IPS DF 6.9 (cell line): ENCODE results near the gene NBPF6.
"Not testable (repeated sequence)": the region's sequence is repeated elsewhere in the genome, so short reads cannot be mapped to it uniquely, and the experiment has no call there.

Experiments used
- DNase-seq: peaks from one replicate; pipeline ENCODE4 v3.0.0-alpha.2; 2013; ENCODE audit warnings: low read depth, low spot score
- H3K27ac ChIP-seq: one replicate; pipeline ENCODE4 v1.5.1; 2013; ENCODE audit warnings: low read length, control low read depth
- H3K27me3 ChIP-seq: 2 replicates; pipeline ENCODE4 v1.6.1; 2013; ENCODE audit warnings: mild to moderate bottlenecking, low read length; ENCODE audit not compliant: control insufficient read depth, insufficient read depth
- H3K36me3 ChIP-seq: 2 replicates; pipeline ENCODE4 v1.6.1; 2013; ENCODE audit warnings: low read length; ENCODE audit not compliant: control insufficient read depth, insufficient read depth
- H3K4me1 ChIP-seq: 2 replicates; pipeline ENCODE4 v1.6.1; 2013; ENCODE audit warnings: low read length; ENCODE audit not compliant: control insufficient read depth, insufficient read depth
- H3K4me3 ChIP-seq: 2 replicates; pipeline ENCODE4 v1.5.1; 2013; ENCODE audit warnings: mild to moderate bottlenecking, low read length
- H3K9me3 ChIP-seq: 2 replicates; pipeline ENCODE4 v1.6.1; 2013; ENCODE audit warnings: low read length, inconsistent platforms; ENCODE audit not compliant: control insufficient read depth, insufficient read depth
- WGBS: extraction: QIAGEN DNeasy Blood & Tissue Kit; methylation state at CpG from one replicate; pipeline ENCODE4 v1.1.7; 2013; ENCODE audit warnings: mixed read lengths, missing lambda C conversion rate; ENCODE audit not compliant: insufficient read length, insufficient coverage; 5-methylcytosine and 5-hydroxymethylcytosine counted together

NBPF6 gene

GRCh38 chr1:108496856-108497255 is 46.7 kb downstream of the NBPF6 start:
- H3K4me1 ChIP-seq, DNase-seq, H3K27ac ChIP-seq, H3K27me3 ChIP-seq, H3K9me3 ChIP-seq, H3K36me3 ChIP-seq, H3K4me3 ChIP-seq: not testable (repeated sequence)
- no CpG with 5 or more reads among the region's 4 CpGs for WGBS

GRCh38 chr1:108502138-108502537 is 52.0 kb downstream of the NBPF6 start:
- Histone ChIP-seq H3K9me3 (no peaks in the 10 kb centered on the region), H3K4me3 (no peak overlapping the region), H3K27me3 (no peaks in the 10 kb centered on the region), H3K36me3 (no peaks in the 10 kb centered on the region), H3K4me1 (no peaks in the 10 kb centered on the region), H3K27ac (no peak overlapping the region)
- DNase-seq: no peak
- no CpG with 5 or more reads among the region's 2 CpGs for WGBS

GRCh38 chr1:108502624-108503023 is 52.5 kb downstream of the NBPF6 start:
- no peak overlapping the region for H3K4me3 ChIP-seq
- H3K27ac ChIP-seq: no peak overlapping the region
- H3K4me1 ChIP-seq: no peaks in the 10 kb centered on the region
- no peak for DNase-seq
- no CpG with 5 or more reads among the region's 2 CpGs for WGBS
- no peaks in the 10 kb centered on the region for H3K9me3 ChIP-seq
- no peaks in the 10 kb centered on the region for H3K36me3 ChIP-seq
- no peaks in the 10 kb centered on the region for H3K27me3 ChIP-seq

GRCh38 chr1:108503062-108503733 is 53.1 kb downstream of the NBPF6 start:
- H3K27ac ChIP-seq: no peak overlapping the region
- no peaks in the 10 kb centered on the region for H3K27me3 ChIP-seq
- no peak overlapping the region for H3K4me3 ChIP-seq
- no peaks in the 10 kb centered on the region for H3K36me3 ChIP-seq
- H3K4me1 ChIP-seq: no peaks in the 10 kb centered on the region
- no CpG with 5 or more reads among the region's 5 CpGs for WGBS
- no peaks in the 10 kb centered on the region for H3K9me3 ChIP-seq
- no peak for DNase-seq

DNA sequence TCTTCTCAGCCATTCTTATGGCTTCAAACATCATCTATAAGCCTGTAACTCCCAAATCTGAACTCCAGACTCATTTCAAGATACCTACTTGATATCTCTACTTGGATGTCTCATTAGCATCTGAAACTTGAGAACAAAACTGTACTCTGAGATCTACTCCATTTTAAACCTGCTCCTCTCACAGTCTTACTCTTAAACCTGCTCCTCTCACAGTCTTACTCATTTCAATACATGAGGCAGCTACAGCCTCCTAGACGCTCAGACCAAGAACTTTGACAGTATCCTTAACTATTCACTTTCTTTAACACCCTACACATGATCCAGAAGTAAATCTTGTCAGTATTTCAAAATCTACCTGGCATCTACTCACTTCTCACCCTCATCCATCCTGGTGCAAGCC is 54.3 kb downstream of the NBPF6 start:
- H3K27ac ChIP-seq: no peak overlapping the region
- no peak overlapping the region for H3K4me3 ChIP-seq
- H3K9me3 ChIP-seq: no peaks in the 10 kb centered on the region
- H3K4me1 ChIP-seq: no peaks in the 10 kb centered on the region
- DNase-seq: no peak
- no peaks in the 10 kb centered on the region for H3K36me3 ChIP-seq
- WGBS: no CpG with 5 or more reads among the region's 1 CpG
- no peaks in the 10 kb centered on the region for H3K27me3 ChIP-seq

DNA sequence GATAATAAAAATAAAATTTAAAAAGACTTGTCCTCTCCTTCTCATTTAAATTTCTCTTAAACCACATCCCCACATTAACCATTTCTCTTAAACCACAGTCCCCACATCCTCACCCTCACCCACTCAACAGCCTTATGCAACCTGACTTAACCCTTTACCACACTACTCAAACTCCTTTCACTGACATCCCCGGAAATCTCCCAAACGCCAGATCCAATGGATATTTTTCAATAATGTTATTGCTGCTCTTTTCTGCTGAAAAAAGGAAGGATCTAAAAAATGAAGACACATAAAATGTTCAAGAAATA is 55.6 kb downstream of the NBPF6 start:
- no peaks in the 10 kb centered on the region for H3K27me3 ChIP-seq
- H3K27ac ChIP-seq: no peak overlapping the region
- H3K36me3 ChIP-seq: no peaks in the 10 kb centered on the region
- no peak overlapping the region for H3K4me3 ChIP-seq
- DNase-seq: no peak
- WGBS: 100% methylated on average over 2 of the region's 2 CpGs
- no peaks in the 10 kb centered on the region for H3K9me3 ChIP-seq
- no peaks in the 10 kb centered on the region for H3K4me1 ChIP-seq

DNA sequence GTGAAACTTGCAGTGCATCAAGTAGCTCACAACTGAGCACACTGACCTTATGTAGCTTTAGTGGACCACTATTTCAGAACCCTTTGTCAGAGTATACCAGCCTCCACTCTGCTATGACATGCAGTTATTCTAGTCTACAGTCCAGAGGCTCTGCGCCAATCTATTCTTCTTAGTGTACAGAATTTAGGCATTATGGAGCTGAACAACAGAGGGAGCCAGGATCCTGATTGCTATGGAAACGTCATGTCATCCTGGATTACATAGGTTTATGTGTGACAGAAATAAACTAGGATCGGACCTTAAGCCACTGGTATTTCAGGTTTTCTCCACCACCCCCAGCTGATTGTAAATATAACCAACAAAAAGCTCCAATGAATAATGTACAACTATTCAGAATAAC is 61.6 kb downstream of the NBPF6 start:
- WGBS: no CpG with 5 or more reads among the region's 3 CpGs
- Histone ChIP-seq H3K9me3 (no peaks in the 10 kb centered on the region), H3K27me3 (no peaks in the 10 kb centered on the region), H3K27ac (no peak overlapping the region), H3K4me3 (no peak overlapping the region), H3K4me1 (no peaks in the 10 kb centered on the region), H3K36me3 (no peaks in the 10 kb centered on the region)
- no peak for DNase-seq

DNA sequence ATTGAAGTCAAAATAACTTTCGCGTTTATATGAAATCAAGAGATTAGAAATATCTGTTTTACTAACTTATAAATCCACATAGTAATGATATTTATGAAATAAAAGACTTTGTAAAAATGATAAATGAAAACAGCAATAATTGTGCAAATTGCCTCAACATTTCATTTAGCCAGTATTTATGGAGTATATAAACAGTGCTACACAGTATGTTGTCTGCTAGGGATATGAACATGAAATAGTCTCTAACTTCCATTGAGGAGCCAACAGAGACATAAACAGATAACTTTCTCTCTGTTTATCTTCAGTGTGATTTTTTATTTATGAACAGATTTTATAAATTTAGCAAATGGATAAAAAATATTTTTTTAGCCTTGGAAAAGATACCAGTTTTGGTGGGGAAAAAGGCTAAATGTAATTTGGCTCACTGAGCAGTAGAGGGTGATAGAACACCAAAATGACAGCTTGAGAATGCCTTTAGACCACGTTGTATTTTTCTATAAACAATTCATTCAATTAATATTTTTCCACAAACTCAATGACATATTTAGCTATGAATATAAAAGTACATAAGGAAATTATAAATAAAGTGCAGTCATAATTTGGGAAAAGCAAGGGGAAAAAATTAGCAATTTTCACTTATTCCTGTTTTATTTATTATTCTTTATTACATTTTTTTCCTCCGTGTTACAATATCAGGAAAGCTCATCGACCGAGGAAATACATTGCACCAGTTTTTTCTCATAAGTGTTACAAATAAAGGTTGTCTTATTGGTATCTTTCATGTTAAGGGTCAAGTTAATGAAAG is 62.3 kb downstream of the NBPF6 start:
- no peak for DNase-seq
- no peaks in the 10 kb centered on the region for H3K36me3 ChIP-seq
- H3K27me3 ChIP-seq: no peaks in the 10 kb centered on the region
- no peaks in the 10 kb centered on the region for H3K4me1 ChIP-seq
- WGBS: no CpG with 5 or more reads among the region's 6 CpGs
- H3K27ac ChIP-seq: no peak overlapping the region
- H3K9me3 ChIP-seq: no peaks in the 10 kb centered on the region
- H3K4me3 ChIP-seq: no peak overlapping the region

GRCh38 chr1:108513044-108513415 is 62.9 kb downstream of the NBPF6 start:
- H3K27ac ChIP-seq: no peak overlapping the region
- H3K27me3 ChIP-seq: no peaks in the 10 kb centered on the region
- no peaks in the 10 kb centered on the region for H3K9me3 ChIP-seq
- no peak overlapping the region for H3K4me3 ChIP-seq
- no peaks in the 10 kb centered on the region for H3K36me3 ChIP-seq
- no peaks in the 10 kb centered on the region for H3K4me1 ChIP-seq
- no peak for DNase-seq
- WGBS: no CpG with 5 or more reads among the region's 2 CpGs

- not testable (repeated sequence) for DNase-seq, H3K4me1 ChIP-seq, H3K27ac ChIP-seq, H3K9me3 ChIP-seq, H3K4me3 ChIP-seq, H3K36me3 ChIP-seq, H3K27me3 ChIP-seq
- no CpG with 5 or more reads among the region's 2 CpGs for WGBS
Measured at GRCh38 chr1:108513914-108514313, 63.8 kb downstream of the NBPF6 start.
